Embryonic facial prominence (tissue), 1 donor: ENCODE measurements around the gene FGGY.
"Not testable (repeated sequence)": the region's sequence is repeated elsewhere in the genome, so short reads cannot be mapped to it uniquely, and the experiment has no call there.

ENCODE experiments used
- DNase-seq: peaks from one replicate; pipeline ENCODE4 v3.0.0-alpha.2; 2016; ENCODE audit errors: extremely low spot score

Gene FGGY

GRCh38 chr1:59482986-59483385 is 186.1 kb downstream of the FGGY start:
- DNase-seq = no peak

- DNase-seq = no peak
These were observed 187.2 kb downstream of the FGGY start for GRCh38 chr1:59484096-59484495.

GRCh38 chr1:59485171-59485570 is 188.3 kb downstream of the FGGY start:
- DNase-seq = no peak

- DNase-seq = no peak
These were observed 189.1 kb downstream of the FGGY start for GRCh38 chr1:59485949-59486348.

GRCh38 chr1:59486615-59487014 is 189.7 kb downstream of the FGGY start:
- DNase-seq = no peak

- DNase-seq = no peak
These were observed 190.6 kb downstream of the FGGY start for GRCh38 chr1:59487335-59488031.

GRCh38 chr1:59492500-59492899 is 195.6 kb downstream of the FGGY start:
- DNase-seq = no peak

GRCh38 chr1:59494145-59494833 is 197.4 kb downstream of the FGGY start:
- DNase-seq = no peak

GRCh38 chr1:59496156-59496555 is 199.3 kb downstream of the FGGY start:
- not testable (repeated sequence) for DNase-seq

GRCh38 chr1:59497616-59498015 is 200.7 kb downstream of the FGGY start:
- DNase-seq = no peak

- DNase-seq = no peak
These were observed 201.7 kb downstream of the FGGY start for GRCh38 chr1:59498640-59499039.

- no peak for DNase-seq
These were observed 202.5 kb downstream of the FGGY start for GRCh38 chr1:59499273-59499942.

- DNase-seq = no peak
These were observed 203.2 kb downstream of the FGGY start for GRCh38 chr1:59499943-59500569.

- DNase-seq = no peak
These were observed 204.3 kb downstream of the FGGY start for GRCh38 chr1:59500950-59501742.

GRCh38 chr1:59502009-59502691 is 205.3 kb downstream of the FGGY start:
- no peak for DNase-seq

- DNase-seq = no peak
These were observed 207.4 kb downstream of the FGGY start for GRCh38 chr1:59504276-59504675.

- DNase-seq = no peak
These were observed 208.7 kb downstream of the FGGY start for GRCh38 chr1:59505596-59506028.

GRCh38 chr1:59506952-59507351 is 210.1 kb downstream of the FGGY start:
- DNase-seq = no peak

GRCh38 chr1:59509341-59509875 is 212.5 kb downstream of the FGGY start:
- DNase-seq = no peak

- DNase-seq = no peak
These were observed 213.4 kb downstream of the FGGY start for GRCh38 chr1:59510249-59510648.
